K562 (cell line): ENCODE measurements around the gene RHEBL1. TPM values are rescaled to one million over a fixed set of nuclear protein-coding genes. Genes with fewer than 3 reads are reported as not detected.

ENCODE experiments used
- ARHGAP35 ChIP-seq: fragments of 450-650 bp; IDR thresholded peaks from 2 replicates; pipeline ENCODE4 v1.6.1; 2018; ENCODE audit not compliant: partially characterized antibody
- HDGF ChIP-seq: fragments of 450-650 bp; IDR thresholded peaks from 2 replicates; pipeline ENCODE4 v1.6.1; 2016
- MBD1 ChIP-seq: fragments of 250-450 bp; sonication (Bioruptor Pico); IDR thresholded peaks from 2 replicates; pipeline ENCODE4 v1.8.0; 2022; ENCODE audit warnings: inconsistent platforms
- TFAP4 ChIP-seq: sonication (generic); formaldehyde crosslinking; IDR thresholded peaks from 2 replicates; pipeline ENCODE4 v1.8.0; 2022; ENCODE audit warnings: missing genetic modification reagents, mild to moderate bottlenecking, moderate library complexity, borderline replicate concordance
- ZNF398 ChIP-seq: fragments of 250-450 bp; sonication (Bioruptor Pico); IDR thresholded peaks from 2 replicates; pipeline ENCODE4 v1.8.0; 2021; ENCODE audit warnings: moderate library complexity, mild to moderate bottlenecking, inconsistent platforms
- polyA plus RNA-seq, 8 experiments: library from polyadenylated mRNA; depleted of rRNA in 4 of 8; stranded (reverse) in 5 of 8; unstranded in 3 of 8; fragments of >200 nt; fragmentation: Nextera tagmentation in 2 of 8; fragmentation: Illumina TruSeq in 1 of 8; extraction: Ambion mirVana in 2 of 8; extraction: Trizol in 1 of 8; gene quantifications; 2 replicates each; pipeline versions ENCODE4 v1.2.1 to v1.2.3, GENCODE V29; 2011 to 2014; ENCODE audit warnings: inconsistent platforms in 1 of 8, missing spikeins in 1 of 8
- total RNA-seq, 7 experiments: library from RNA; depleted of rRNA in 6 of 7; stranded (reverse); fragments of >200 nt in 6 of 7; fragmentation: Illumina TruSeq in 2 of 7; extraction: Trizol in 2 of 7; gene quantifications; 2 replicates each; pipeline versions ENCODE4 v1.2.1 to v1.2.3, GENCODE V29; 2011 to 2021; ENCODE audit warnings: low replicate concordance in 1 of 7

Gene RHEBL1
- total and polyA plus RNA-seq, 9 of the 15 experiments (the other 6 are each of a cell fraction or from before 2014, with no cell fraction given): 4.3 to 36.1 (median 8.2) TPM

GRCh38 chr12:49098035-49098451, 28.3 kb upstream of the RHEBL1 start (continued):
- TF ChIP-seq ZNF398 (CRISPR knock-in tag): no peak
- no peak for TF ChIP-seq MBD1 (CRISPR knock-in tag)
- peak; percentile 39; the same call in 1 of the 2 replicates for TF ChIP-seq TFAP4 (CRISPR knock-in tag)
- 0 out of 2 replicates have a peak, but pooled peaks have one; percentile 82 for TF ChIP-seq HDGF
- TF ChIP-seq ARHGAP35: no peak
